ENCODE measurements around the gene LMO3.

GRCh38 chr12:16526693-16527092 is 79.3 kb downstream of the LMO3 start:
- TF ChIP-seq GATA2 (IDR thresholded peaks at IDR 0.05; ENCODE audit: low read depth, low read length) (no peak), GATA3 (IDR thresholded peaks at IDR 0.05; ENCODE audit: low read depth, low read length) (no peak)

Data from SH-SY5Y (cell line).